HL-60 (cell line): ENCODE data around the gene WNT5B.
"Not testable (repeated sequence)": the region's sequence is repeated elsewhere in the genome, so short reads cannot be mapped to it uniquely, and the experiment has no call there.

Experiments used
- CTCF ChIP-seq: IDR thresholded peaks from one replicate; pipeline ENCODE4 v1.5.1; 2011; ENCODE audit warnings: low read length, control low read depth, inconsistent platforms; ENCODE audit not compliant: insufficient read depth
- GABPA ChIP-seq: IDR thresholded peaks from 2 replicates; pipeline ENCODE4 v1.6.1; 2012; ENCODE audit warnings: low read depth
- POLR2AphosphoS5 ChIP-seq: IDR thresholded peaks from 2 replicates; pipeline ENCODE4 v1.6.1; 2012; ENCODE audit warnings: low read depth
- REST ChIP-seq: IDR thresholded peaks from 2 replicates; pipeline ENCODE4 v1.6.1; 2012; ENCODE audit warnings: low read depth; ENCODE audit not compliant: insufficient replicate concordance

GRCh38 chr12:1602706-1603105 is 26.3 kb upstream of the WNT5B start:
- not testable (repeated sequence) for TF ChIP-seq CTCF, REST, POLR2AphosphoS5, GABPA
